Urinary bladder (tissue), 4 donors: ENCODE measurements around the gene TMEM52B. TPM values are rescaled to one million over a fixed set of nuclear protein-coding genes. Genes with fewer than 3 reads are reported as not detected.

Experiments used
- DNase-seq: peaks from one replicate; pipeline ENCODE4 v3.0.0-alpha.2; 2015; ENCODE audit errors: extremely low spot score
- H3K27ac ChIP-seq: one replicate; pipeline ENCODE4 v1.5.1; 2013; ENCODE audit warnings: low read depth, mild to moderate bottlenecking, moderate library complexity
- H3K36me3 ChIP-seq: one replicate; pipeline ENCODE4 v1.6.1; 2013; ENCODE audit warnings: mild to moderate bottlenecking, moderate library complexity; ENCODE audit not compliant: insufficient read depth
- H3K4me1 ChIP-seq: one replicate; pipeline ENCODE4 v1.6.1; 2013; ENCODE audit warnings: mild to moderate bottlenecking, moderate library complexity; ENCODE audit not compliant: insufficient read depth
- H3K4me3 ChIP-seq: one replicate; pipeline ENCODE4 v1.5.1; 2013; ENCODE audit warnings: low read depth, low read length
- WGBS: extraction: QIAGEN DNeasy Blood & Tissue Kit; methylation state at CpG from one replicate; pipeline ENCODE4 v1.1.7; 2013; 5-methylcytosine and 5-hydroxymethylcytosine counted together
- polyA plus RNA-seq: library from polyadenylated mRNA; stranded (reverse); fragments of 200-250 nt; gene quantifications from one replicate; pipeline ENCODE4 v1.2.3, GENCODE V29; 2013
- total RNA-seq: library from RNA; depleted of rRNA; stranded (reverse); fragments of >200 nt; gene quantifications from one replicate; pipeline ENCODE4 v1.2.3, GENCODE V29; 2014
- donor health status: healthy with polysubstance abuse.
- donor health status: healthy.

Gene TMEM52B
- total and polyA plus RNA-seq, 2 donors: 0.11 TPM

DNA sequence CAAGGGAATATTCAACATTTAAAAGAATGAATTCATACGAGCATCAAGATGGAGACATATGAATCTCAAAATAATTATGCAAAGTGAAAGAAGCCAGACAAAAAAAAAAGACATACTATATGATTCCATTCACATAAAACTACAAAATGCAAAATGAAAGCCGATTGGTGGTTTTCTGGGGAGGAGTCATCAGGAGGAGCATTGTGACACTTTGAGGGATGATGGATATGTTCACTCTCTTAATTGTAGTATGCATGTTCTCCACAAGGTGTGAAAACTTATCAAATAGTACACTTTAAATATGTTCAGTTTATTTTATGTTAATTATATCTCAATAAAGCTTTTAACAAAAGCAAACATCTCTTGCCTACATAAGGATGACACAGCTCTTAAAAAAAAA, 20.4 kb upstream of the TMEM52B start:
- 88% methylated on average over 2 of the region's 2 CpGs for WGBS

DNA sequence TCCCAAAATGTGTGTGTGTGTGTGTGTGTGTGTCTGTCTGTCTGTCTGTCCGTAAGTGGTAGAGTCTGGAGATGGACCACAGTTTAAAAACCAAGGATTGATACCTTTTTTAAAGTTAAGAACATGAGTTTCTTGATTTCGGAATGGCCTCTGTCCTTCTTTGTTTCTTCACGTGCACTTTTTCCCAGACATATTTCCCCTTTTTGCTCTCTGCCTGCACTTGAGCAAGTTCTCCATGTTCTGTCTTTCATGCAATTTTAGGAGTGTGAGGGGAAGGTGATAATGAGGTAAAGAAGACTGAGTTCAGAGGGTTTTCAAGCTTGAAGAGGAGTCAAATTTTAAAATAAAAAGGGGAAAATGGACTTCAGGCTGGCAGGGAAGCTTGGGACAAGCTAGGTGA, 19.6 kb upstream of the TMEM52B start:
- no peaks in the 10 kb centered on the region for H3K36me3 ChIP-seq
- no peak for DNase-seq
- H3K27ac ChIP-seq: no peak overlapping the region
- no peak overlapping the region for H3K4me3 ChIP-seq
- 79% methylated on average over 3 of the region's 3 CpGs for WGBS
- H3K4me1 ChIP-seq: no peaks in the 10 kb centered on the region

More for the DNA sequence above, 20.4 kb upstream of the TMEM52B start:
- H3K4me1 ChIP-seq: no peaks in the 10 kb centered on the region
- no peak for DNase-seq
- no peak overlapping the region for H3K27ac ChIP-seq
- H3K36me3 ChIP-seq: no peaks in the 10 kb centered on the region
- H3K4me3 ChIP-seq: no peak overlapping the region

DNA sequence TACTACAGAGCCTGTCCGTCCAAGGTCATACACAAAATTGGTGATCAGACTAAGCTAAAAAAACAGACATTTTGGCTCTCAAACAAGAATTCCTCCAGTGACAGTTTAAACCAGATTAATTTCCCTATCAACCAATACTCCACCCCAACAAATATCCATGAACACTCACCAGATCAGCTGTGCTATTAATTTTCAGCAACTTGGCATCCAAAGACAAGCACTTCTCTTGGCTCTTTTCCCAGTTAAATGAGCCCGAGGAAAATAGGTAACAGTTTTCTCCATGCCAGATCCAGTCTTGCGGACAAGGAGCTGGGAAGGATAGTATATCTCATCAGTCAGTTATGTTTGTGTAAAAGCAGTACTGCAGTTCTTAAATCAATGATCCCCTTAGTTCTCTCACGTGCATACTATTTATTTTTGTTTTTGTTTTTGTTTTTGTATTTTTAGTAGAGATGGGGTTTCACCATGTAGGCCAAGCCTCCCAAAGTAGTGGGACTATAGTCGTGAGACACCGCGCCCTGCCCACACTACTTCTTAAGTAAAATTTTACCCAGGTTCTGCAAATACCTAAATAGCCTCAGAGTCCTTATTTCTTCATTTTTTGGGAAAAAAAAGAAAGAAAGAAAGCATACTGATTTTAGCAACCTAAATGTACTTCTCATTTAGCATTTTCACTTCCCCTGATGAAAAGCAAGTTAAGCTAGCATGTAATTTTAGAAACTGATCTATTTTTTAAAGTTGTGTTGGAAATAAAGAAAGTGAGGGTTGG, 18.0 kb upstream of the TMEM52B start:
- Histone ChIP-seq H3K36me3 (no peaks in the 10 kb centered on the region), H3K4me3 (no peak overlapping the region), H3K4me1 (no peaks in the 10 kb centered on the region), H3K27ac (no peak overlapping the region)
- no peak for DNase-seq
- WGBS: 62% methylated on average over 7 of the region's 7 CpGs

- no peak for DNase-seq
- WGBS: 70% methylated on average over 3 of the region's 3 CpGs
- no peaks in the 10 kb centered on the region for H3K36me3 ChIP-seq
Observed at GRCh38 chr12:10163084-10163483, 15.7 kb upstream of the TMEM52B start.

GRCh38 chr12:10165421-10165820, 13.4 kb upstream of the TMEM52B start:
- H3K27ac ChIP-seq: no peak overlapping the region
- DNase-seq: no peak
- H3K4me3 ChIP-seq: no peak overlapping the region
- WGBS: 100% methylated on average over 1 of the region's 1 CpG
- H3K36me3 ChIP-seq: no peaks in the 10 kb centered on the region
- H3K4me1 ChIP-seq: no peaks in the 10 kb centered on the region

More at GRCh38 chr12:10163084-10163483, 15.7 kb upstream of the TMEM52B start:
- Histone ChIP-seq H3K27ac (no peak overlapping the region), H3K4me3 (no peak overlapping the region), H3K4me1 (no peaks in the 10 kb centered on the region)

GRCh38 chr12:10167599-10167998, 11.2 kb upstream of the TMEM52B start:
- no peaks in the 10 kb centered on the region for H3K36me3 ChIP-seq
- no peaks in the 10 kb centered on the region for H3K4me1 ChIP-seq
- WGBS: 71% methylated on average over 5 of the region's 5 CpGs
- no peak for DNase-seq
- no peak overlapping the region for H3K4me3 ChIP-seq
- H3K27ac ChIP-seq: no peak overlapping the region

DNA sequence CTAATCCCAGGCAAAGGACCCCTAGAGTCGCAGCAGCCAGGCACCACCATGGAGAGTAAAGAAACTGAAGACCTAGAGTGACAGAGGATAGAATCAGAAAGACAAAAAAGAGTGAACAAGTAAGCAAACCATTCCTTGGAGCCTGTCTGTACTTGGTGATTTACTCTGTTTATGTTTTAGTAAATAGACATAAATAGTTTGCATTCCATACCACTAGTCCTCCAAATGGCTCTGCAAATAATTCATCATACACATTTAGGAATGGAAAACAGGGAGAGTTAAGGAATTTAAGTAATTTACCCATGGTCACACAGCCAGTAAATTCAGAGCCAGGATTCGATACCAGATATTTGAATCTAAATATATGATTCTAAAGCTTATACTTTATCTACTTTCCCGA, 9.7 kb upstream of the TMEM52B start:
- Histone ChIP-seq H3K4me1 (no peaks in the 10 kb centered on the region), H3K36me3 (no peaks in the 10 kb centered on the region), H3K4me3 (no peak overlapping the region), H3K27ac (no peak overlapping the region)
- WGBS: 31% methylated on average over 3 of the region's 3 CpGs
- DNase-seq: no peak

DNA sequence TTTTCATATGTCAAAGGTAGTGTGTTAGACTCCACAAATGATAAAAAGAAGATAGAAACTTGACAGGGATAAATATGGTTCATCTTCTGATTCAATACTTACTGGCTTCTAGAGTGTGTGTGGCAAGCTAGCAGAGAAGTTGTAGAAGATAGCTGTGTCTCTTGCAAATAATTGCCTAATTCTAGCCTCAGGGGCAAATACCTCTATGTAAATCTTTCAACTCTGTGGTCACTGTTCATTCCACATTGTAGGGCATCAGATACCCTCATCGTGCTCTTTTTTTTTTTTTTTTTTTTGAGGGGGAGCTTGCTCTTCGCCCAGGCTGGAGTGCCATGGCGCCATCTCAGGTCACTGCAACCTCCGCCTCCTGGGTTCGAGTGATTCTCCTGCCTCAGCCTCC, 8.6 kb upstream of the TMEM52B start:
- 91% methylated on average over 5 of the region's 5 CpGs for WGBS
- no peak overlapping the region for H3K4me3 ChIP-seq
- H3K4me1 ChIP-seq: no peaks in the 10 kb centered on the region
- H3K36me3 ChIP-seq: no peaks in the 10 kb centered on the region
- no peak overlapping the region for H3K27ac ChIP-seq
- DNase-seq: no peak

DNA sequence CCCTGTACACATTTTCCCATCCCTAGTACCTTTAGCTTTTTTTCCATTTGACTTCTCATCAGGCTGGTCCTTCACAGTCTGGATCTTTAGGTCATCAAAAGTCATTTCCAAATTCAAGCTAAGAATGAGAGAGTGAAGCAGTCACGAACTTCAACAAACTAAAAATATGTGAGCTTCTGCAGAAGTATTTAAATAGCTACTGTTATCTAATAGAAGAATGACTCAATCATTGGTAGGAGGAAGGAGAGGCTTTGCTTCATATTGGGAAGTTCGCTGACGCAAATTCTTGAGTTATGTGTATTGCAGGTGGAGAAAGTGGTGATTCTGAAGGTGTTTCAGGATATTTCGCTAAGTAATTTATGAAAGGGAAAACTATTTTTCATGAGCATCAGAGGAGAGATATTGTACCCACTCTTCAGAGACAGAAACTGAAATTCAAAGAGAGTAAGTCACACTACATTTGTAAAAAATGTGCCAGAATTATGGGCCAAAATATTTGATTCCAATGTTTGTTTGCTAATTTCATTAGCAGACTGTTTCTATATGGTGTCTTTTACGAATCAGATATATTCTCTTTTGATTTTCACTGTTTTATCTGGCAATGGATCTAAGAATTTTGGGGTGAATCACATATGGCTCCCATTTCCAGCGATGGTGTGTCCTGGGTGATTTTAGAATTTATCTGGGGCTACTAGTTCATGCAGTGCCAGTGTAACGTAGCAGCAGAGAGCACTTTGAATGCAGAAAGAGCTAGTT, 6.7 kb upstream of the TMEM52B start, which contains the start of gene OLR1:
Gene OLR1 (minus strand): TSS at position 160 of the 756 bp plus-strand sequence. CDS start 55 bp downstream, at position 105.
- Histone ChIP-seq H3K4me3 (no peak within 1 kb of the TSS), H3K27ac (no peak within 1 kb of the TSS), H3K4me1 (no peaks in the 10 kb centered on the region), H3K36me3 (no peaks in the 10 kb centered on the region)
- no peak for DNase-seq
- 73% methylated on average over 7 of the region's 7 CpGs for WGBS

- H3K4me1 ChIP-seq: no peaks in the 10 kb centered on the region
- WGBS: 58% methylated on average over 2 of the region's 2 CpGs
- no peak overlapping the region for H3K4me3 ChIP-seq
- no peaks in the 10 kb centered on the region for H3K36me3 ChIP-seq
- no peak overlapping the region for H3K27ac ChIP-seq
- no peak for DNase-seq
Observed at GRCh38 chr12:10174986-10175614, 3.7 kb upstream of the TMEM52B start.

DNA sequence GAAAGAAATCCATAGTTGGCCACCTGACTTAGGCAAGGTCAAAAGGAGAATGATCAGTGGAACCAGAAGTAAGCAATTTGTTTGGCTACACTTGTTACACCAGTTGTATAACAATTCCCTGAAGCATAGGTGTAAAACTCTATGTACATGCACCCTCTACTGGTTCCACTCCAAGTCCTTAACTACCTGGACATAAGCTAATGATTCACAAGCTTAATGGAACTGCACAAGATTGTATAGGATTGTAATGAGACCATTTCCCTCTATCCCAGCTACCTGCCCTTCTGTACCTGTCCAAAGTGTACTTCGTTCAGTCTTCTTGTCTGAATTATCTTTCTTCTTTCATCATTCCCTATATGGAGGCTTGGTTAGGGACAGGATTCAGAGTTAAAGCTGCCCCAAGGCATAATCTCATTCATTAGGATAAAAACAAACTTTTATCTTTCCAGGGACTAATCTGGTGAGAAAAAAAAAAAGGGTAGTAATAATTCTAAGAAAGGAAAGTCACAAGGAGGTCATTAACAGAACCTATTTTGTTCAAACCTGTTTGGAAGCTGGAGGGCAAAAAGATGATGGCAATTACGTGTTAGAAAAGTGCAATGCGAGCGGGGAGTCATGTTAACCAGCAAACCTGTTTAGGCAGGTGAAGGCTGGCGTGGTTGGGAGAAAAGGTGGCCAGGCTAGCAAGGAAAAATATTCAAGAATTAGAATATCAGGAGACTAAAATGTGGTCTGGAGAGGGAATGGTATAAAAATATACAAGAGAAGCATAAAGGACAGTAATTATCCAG, 2.8 kb upstream of the TMEM52B start:
- DNase-seq: no peak
- H3K4me3 ChIP-seq: no peak overlapping the region
- no peaks in the 10 kb centered on the region for H3K36me3 ChIP-seq
- no peak overlapping the region for H3K27ac ChIP-seq
- 84% methylated on average over 5 of the region's 5 CpGs for WGBS
- no peaks in the 10 kb centered on the region for H3K4me1 ChIP-seq

- Histone ChIP-seq H3K4me3 (no peak overlapping the region), H3K36me3 (no peaks in the 10 kb centered on the region), H3K27ac (no peak overlapping the region), H3K4me1 (peaks cover 2% of the 10 kb centered on the region)
- WGBS: 62% methylated on average over 5 of the region's 5 CpGs
- no peak for DNase-seq
Observed at GRCh38 chr12:10179776-10180181, 947 bp downstream of the TMEM52B start.

GRCh38 chr12:10182354-10183049, 3.7 kb downstream of the TMEM52B start:
- Histone ChIP-seq H3K4me3 (no peak overlapping the region), H3K4me1 (peaks cover 2% of the 10 kb centered on the region), H3K27ac (no peak overlapping the region), H3K36me3 (no peaks in the 10 kb centered on the region)
- WGBS: 52% methylated on average over 5 of the region's 5 CpGs
- no peak for DNase-seq
